Occipital lobe (tissue), 2 donors: Measurements from ENCODE around the gene KCNK7. TPM values are rescaled to one million over a fixed set of nuclear protein-coding genes. Genes with fewer than 3 reads are reported as not detected.

Source experiments
- DNase-seq: peaks from one replicate; lab custom pipeline; 2025; lab: John Stamatoyannopoulos, UW
- total RNA-seq: library from RNA; depleted of rRNA; stranded (reverse); fragments of >200 nt; gene quantifications from one replicate; pipeline ENCODE4 v1.2.3, GENCODE V29; 2014

KCNK7 gene
- total RNA-seq, 1 donor from 2014 or later = 0.31 TPM

GRCh38 chr11:65611758-65612603 is 16.4 kb upstream of the KCNK7 start:
- no peak for DNase-seq

GRCh38 chr11:65611028-65611757 is 15.6 kb upstream of the KCNK7 start:
- peak; percentile 64 for DNase-seq

GRCh38 chr11:65610404-65610803 is 14.8 kb upstream of the KCNK7 start:
- DNase-seq = no peak

- no peak for DNase-seq
These were observed 14.1 kb upstream of the KCNK7 start for GRCh38 chr11:65609665-65610064.

GRCh38 chr11:65609229-65609628 is 13.6 kb upstream of the KCNK7 start:
- DNase-seq = no peak

- no peak for DNase-seq
These were observed 12.2 kb upstream of the KCNK7 start for GRCh38 chr11:65607614-65608426.

- DNase-seq = peak; percentile 94
These were observed 11.4 kb upstream of the KCNK7 start for GRCh38 chr11:65606876-65607613.

GRCh38 chr11:65604258-65604657 is 8.7 kb upstream of the KCNK7 start:
- no peak for DNase-seq

- no peak for DNase-seq
These were observed 4.3 kb upstream of the KCNK7 start for GRCh38 chr11:65599955-65600246.

- no peak for DNase-seq
These were observed 3.8 kb upstream of the KCNK7 start for GRCh38 chr11:65599216-65599954.

- no peak for DNase-seq
These were observed 2.7 kb upstream of the KCNK7 start for GRCh38 chr11:65598258-65598699.

DNA sequence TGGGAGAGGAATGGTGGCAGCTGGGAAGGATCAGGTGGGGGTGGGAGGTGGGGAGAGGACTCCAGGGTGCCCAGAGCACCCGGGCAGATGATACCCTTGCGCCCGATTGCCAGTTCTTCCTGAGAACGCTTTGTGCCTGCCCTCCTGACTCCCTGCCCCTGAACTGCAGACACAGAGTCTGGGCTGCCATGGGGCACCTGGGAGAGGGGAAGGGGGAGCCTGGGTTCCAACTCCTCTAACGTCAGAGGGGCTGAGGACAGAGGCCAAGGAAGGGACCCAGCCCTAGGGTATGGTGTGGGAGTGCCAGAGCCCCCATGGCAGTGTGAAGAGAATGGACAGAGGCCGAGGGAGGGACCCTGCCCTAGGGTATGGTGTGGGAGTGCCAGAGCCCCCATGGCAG is 920 bp upstream of the KCNK7 start:
- no peak for DNase-seq

GRCh38 chr11:65595131-65595530 is 469 bp downstream of the KCNK7 start:
- DNase-seq = no peak

- DNase-seq = peak; percentile 63
These were observed 1.8 kb downstream of the KCNK7 start for GRCh38 chr11:65593518-65594414.

DNA sequence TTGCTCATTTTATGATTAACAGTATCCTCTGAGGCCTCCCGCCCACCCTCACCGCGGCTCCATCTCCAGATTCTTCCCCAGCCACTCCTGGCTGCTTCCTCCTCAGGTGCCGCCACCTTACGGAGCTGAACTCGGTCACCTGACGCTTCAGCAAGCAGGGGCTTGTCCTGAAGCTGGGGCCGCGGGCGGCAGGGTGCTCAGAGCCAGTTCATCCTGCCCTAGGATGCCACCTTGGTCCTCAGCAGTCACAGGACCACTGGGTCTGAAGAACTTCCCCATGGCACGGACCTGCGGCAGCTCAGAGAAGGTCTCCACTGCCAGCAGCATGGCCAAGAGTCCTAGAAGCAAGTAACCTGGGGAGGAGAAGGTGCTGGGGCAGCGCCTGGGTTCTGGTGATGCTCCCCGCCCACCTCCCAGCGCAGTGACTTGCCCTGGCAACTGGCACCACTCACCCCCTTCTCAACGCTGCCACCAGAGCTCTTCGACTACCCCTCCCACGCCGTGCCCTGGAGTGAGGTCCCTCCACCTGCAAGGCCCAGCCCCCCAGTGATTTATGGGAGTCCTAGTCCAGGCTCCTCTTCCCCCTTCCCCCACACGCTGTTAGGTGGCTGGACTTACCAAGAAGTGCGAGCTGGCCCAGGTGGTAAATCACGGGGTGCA is 2.6 kb downstream of the KCNK7 start:
- DNase-seq = no peak

GRCh38 chr11:65591939-65592857 is 3.4 kb downstream of the KCNK7 start:
- no peak for DNase-seq

- no peak for DNase-seq
These were observed 5.3 kb downstream of the KCNK7 start for GRCh38 chr11:65590240-65590738.
